HG02870 (cell line): ENCODE results near the gene CDCA8.
"Not testable (repeated sequence)": the region's sequence is repeated elsewhere in the genome, so short reads cannot be mapped to it uniquely, and the experiment has no call there.

Experiments
- ATAC-seq: cut with Tn5 transposase; IDR thresholded peaks from one replicate; pipeline ENCODE4 v1.9.1; 2021; ENCODE audit warnings: mild to moderate bottlenecking, moderate library complexity; ENCODE audit not compliant: unreplicated experiment

The CDCA8 gene

DNA sequence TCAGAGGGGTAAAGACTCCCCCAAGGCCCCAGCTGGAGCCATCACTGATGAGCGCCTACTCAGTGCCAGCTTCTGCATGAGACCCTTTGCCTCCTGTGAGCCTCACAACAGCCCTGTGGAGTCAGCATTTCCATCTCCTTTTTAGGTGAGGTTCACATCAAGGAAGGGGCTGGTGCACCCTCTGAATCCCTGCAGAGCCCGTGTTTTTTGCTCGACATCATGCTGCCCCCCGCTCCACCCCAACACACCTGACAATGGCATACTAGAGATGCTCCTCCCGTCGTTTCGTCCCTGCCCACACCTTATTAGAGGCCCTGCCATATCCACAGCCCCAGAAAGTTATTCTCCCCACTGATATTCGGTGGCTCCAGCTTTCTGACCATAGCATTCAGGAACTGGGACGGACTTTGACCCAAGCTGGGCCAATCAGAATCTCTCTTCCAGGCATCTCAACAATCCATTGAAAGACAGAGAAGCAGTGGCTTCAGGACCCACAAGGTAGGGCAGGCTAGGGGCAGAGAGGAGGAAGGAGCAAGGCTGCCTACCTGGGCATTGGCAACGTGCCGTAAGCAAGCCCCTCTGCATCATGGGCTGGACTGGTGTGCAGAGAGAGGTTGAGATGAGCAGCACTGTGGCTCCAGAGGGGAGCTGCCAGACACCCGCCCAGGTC lies 39.9 kb downstream of the CDCA8 start:
- no peak for ATAC-seq

GRCh38 chr1:37734629-37735591 lies 42.6 kb downstream of the CDCA8 start:
- ATAC-seq, result no peak

GRCh38 chr1:37737975-37738374 lies 45.7 kb downstream of the CDCA8 start:
- not testable (repeated sequence) for ATAC-seq

DNA sequence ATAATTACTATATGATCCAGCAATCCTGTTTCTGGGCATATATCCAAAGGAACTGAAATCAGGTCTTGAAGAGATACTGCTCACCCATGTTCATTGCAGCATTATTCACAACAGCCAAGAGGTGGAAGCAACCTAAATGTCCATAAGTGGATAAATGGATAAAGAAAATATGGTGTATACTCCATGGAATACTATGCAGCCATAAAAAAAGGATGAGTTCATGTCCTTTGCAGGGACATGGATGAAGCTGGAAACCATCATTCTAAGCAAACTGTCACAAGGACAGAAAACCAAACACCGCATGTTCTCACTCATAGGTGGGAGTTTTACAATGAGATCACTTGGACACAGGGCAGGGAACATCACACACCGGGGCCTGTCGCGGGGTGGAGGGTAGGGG lies 46.3 kb downstream of the CDCA8 start:
- not testable (repeated sequence) for ATAC-seq

DNA sequence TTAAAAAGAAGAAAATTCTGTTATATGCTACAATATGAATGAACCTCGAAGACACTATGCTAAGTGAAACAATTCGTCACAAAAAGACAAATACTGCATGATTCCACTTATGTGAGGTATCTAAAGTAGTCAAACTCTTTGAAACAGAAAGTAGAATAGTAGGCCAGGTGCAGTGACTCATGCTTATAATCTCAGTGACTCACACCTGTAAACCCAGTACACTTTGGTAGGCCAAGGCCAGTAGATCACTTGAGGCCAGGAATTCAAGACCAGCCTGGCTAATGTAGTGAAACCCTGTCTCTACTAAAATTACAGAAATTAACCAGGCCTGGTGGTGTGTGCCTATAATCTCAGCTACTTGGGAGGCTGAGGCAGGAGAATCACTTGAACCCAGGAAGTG lies 46.9 kb downstream of the CDCA8 start:
- no peak for ATAC-seq

DNA sequence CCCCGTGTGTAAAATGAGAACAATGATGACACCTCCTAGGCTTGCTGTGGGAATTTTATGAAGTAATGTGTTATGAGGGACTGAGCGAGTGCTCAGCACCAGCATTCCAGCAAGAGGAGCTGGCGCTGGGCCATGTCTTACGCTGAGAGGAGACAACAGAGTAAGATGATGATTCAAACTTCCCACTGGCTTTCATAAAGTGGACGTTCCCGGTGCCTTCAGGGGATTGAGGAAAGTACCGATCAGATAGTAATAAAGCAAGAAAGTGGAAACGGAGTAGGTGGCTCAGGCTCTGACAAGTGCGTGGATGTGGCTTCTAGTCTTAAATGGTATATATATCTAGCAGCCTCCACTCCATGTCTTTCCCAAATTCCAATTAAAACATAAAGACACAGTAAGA lies 48.8 kb downstream of the CDCA8 start:
- no peak for ATAC-seq

DNA sequence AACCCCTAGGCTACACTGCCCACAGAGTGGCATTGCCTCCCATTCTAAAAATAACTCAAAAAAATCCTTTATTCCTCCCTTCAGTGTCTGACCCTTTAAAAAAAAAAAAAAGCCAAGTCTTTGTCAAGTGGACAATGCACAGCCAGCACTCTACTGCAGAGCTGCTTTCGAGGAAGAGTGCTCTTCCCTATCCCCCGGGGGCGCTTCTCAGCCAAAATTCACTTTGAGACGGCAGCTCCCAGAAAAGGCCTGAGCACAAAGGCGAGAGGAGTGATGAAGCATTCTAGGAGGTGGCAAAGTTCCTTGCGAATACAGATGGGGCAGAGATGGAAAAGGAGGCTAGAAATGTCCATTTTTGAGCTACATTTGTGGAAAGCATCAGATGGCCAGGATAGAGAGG lies 49.3 kb downstream of the CDCA8 start:
- ATAC-seq, result no peak

GRCh38 chr1:37746806-37747205 lies 54.5 kb downstream of the CDCA8 start:
- no peak for ATAC-seq

- no peak for ATAC-seq
Observed at GRCh38 chr1:37748565-37748964, 56.2 kb downstream of the CDCA8 start.

DNA sequence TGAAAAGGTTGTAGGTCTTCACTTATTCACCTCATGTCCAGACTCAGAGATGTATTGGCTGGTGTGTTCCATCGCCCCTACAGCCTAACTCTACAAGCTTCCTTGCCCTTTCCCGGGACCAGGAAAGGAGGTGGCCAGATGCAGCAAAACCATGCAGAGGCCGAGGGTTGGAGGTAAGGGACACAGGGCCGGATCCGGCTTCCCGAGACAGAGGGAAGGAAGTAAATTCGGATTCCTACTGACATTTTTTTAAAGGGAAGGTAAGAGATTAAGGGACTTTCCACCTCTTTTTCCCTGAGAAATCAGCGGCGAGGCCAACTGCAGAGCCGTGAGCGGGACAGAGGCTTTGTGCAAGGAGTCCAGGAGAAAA lies 59.9 kb downstream of the CDCA8 start:
- ATAC-seq, result no peak

DNA sequence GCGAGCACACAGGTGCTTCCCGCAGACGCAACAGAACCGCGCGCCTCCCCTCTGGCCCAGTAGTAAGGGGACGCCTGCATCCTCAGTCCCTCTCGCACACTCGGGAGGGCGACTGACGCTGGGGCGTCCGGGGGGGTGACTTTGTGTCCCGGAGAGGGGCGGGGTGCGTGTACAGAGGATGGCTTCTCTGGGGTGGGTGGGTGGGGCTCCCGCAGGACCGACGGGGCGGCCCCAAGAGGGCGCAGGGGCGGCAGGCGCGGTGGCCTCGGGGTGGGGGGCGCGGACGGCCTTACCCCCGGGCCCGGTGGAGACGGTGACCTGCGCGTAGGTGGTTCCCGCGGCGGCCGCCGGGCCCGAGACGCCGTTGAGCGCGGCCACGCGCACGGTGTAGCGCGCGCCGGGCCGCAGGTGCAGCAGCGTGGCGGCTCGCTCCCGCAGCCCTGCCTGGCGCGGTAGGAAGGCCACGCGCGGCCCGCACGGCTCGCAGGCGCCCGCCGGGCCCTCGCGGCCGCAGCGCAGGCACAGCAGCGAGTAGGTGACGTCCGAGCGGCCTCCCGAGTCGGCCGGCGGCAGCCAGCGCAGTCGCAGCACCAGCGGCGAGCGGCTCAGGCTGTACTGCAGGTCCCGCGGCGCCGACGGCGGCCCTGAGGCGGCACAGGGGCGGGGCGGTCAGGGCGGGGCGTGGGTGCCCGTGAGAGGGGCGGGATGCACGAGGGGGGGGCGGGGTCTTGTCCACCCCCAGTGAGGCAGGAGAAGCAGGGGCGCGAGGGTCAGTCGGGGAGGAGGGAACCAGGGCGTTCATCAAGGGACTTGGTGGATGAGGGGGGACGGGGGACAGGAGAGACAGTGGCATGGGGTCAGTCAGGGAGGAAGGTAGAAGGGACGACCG lies 60.5 kb downstream of the CDCA8 start:
- ATAC-seq, result no peak

GRCh38 chr1:37753473-37754321 lies 61.4 kb downstream of the CDCA8 start:
- ATAC-seq, result no peak

- ATAC-seq, result no peak
Observed at GRCh38 chr1:37755290-37755689, 63.0 kb downstream of the CDCA8 start.

- no peak for ATAC-seq
Observed at GRCh38 chr1:37755951-37756560, 63.7 kb downstream of the CDCA8 start.
